SK-N-MC (cell line): ENCODE measurements around the gene ARHGEF16.

Source experiments
- EZH2 ChIP-seq: fragments of 200-600 bp; sonication (generic); IDR thresholded peaks from one replicate; pipeline ENCODE4 v1.6.1; 2017; ENCODE audit warnings: antibody characterized with exemption
- POLR2AphosphoS5 ChIP-seq: IDR thresholded peaks from 2 replicates; pipeline ENCODE4 v1.6.1; 2012; ENCODE audit warnings: mild to moderate bottlenecking, low read depth, low read length, borderline replicate concordance

DNA sequence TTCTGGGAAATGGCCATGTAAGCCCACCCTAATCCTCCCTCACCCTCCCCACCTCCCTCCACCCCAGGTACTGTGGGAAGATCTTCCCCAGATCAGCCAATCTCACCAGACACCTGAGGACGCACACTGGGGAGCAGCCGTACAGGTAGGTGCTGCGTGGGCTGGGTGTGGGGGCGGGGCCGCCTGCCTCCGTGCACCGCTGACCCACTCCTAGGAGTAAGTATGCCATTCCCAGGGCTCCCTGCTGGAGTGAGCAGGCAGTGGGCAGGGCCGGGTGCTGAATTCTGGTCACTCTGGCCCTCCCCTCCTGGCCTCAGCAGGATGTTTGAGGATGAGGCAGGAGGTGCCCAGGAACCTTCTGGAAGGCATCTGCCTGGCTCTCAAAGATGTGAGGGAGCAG lies 35.9 kb upstream of the ARHGEF16 start:
- no peak for TF ChIP-seq EZH2
- no peak for TF ChIP-seq POLR2AphosphoS5
